ENCODE data around the gene UBN2. TPM values are rescaled to one million over a fixed set of nuclear protein-coding genes. Genes with fewer than 3 reads are reported as not detected.

UBN2 gene
- total RNA-seq, 2 experiments from 2014 or later, result 7.2 to 19.9 TPM

GRCh38 chr7:139246905-139247304 is 15.9 kb downstream of the UBN2 start:
- Histone ChIP-seq H3K79me2 (ENCODE audit: insufficient read depth, low read depth, low read length) (no peaks in the 10 kb centered on the region), H3K27ac (ENCODE audit: low read depth, low read length, poor library complexity, severe bottlenecking) (no peak overlapping the region), H3K9me3 (ENCODE audit: low read length) (no peaks in the 10 kb centered on the region), H3K36me3 (ENCODE audit: insufficient read depth, low read length) (peaks cover 85% of the 10 kb centered on the region), H3K4me2 (ENCODE audit: low read length) (no peak overlapping the region), H3K4me3 (ENCODE audit: low read depth, low read length, poor library complexity, severe bottlenecking) (no peak overlapping the region), H4K20me1 (ENCODE audit: insufficient read depth, low read length) (no peaks in the 10 kb centered on the region; the same call in 1 of the 2 replicates), H3K9me2 (ENCODE audit: insufficient read depth, low read length) (no peaks in the 10 kb centered on the region), H3K4me1 (ENCODE audit: insufficient read depth, low read length, poor library complexity, severe bottlenecking) (no peaks in the 10 kb centered on the region), H2AFZ (ENCODE audit: low read length) (no peak overlapping the region)
- intact Hi-C loops (cut with micrococcal nuclease; ENCODE audit: unreplicated experiment), result no loop called here
- ChIA-PET POLR2A (interaction anchor here (1.0 kb wide), 1 partner anchor 33 kb away, joined by 3 read pairs; no protein-coding TSS in a partner anchor), CTCF (ENCODE audit: unreplicated experiment) (no interaction called here)
- TF ChIP-seq CTCF (conservative IDR thresholded peaks at IDR 0.05; ENCODE audit: low read length), result no peak
- TF ChIP-seq EZH2phosphoT487 (IDR thresholded peaks at IDR 0.05; ENCODE audit: borderline replicate concordance, low read depth, low read length), result no peak
- BruUV-seq (replicated peaks), result no TSS peak
- no peak for DNase-seq (ENCODE audit: low spot score)

GRCh38 chr7:139249179-139249810 is 18.3 kb downstream of the UBN2 start:
- H3K27ac ChIP-seq (ENCODE audit: low read depth, low read length, poor library complexity, severe bottlenecking), result no peak overlapping the region
- H3K4me2 ChIP-seq (ENCODE audit: low read length), result no peak overlapping the region
- no peaks in the 10 kb centered on the region for H3K79me2 ChIP-seq (ENCODE audit: insufficient read depth, low read depth, low read length)
- H3K4me1 ChIP-seq (ENCODE audit: insufficient read depth, low read length, poor library complexity, severe bottlenecking), result no peaks in the 10 kb centered on the region
- H2AFZ ChIP-seq (ENCODE audit: low read length), result no peak overlapping the region
- intact Hi-C loops (cut with micrococcal nuclease; ENCODE audit: unreplicated experiment), result no loop called here
- H3K9me3 ChIP-seq (ENCODE audit: low read length), result no peaks in the 10 kb centered on the region
- ChIA-PET CTCF (ENCODE audit: unreplicated experiment) (no interaction called here), POLR2A (no interaction called here)
- no peaks in the 10 kb centered on the region for H3K9me2 ChIP-seq (ENCODE audit: insufficient read depth, low read length)
- H4K20me1 ChIP-seq (ENCODE audit: insufficient read depth, low read length), result no peaks in the 10 kb centered on the region; the same call in 1 of the 2 replicates
- H3K4me3 ChIP-seq (ENCODE audit: low read depth, low read length, poor library complexity, severe bottlenecking), result no peak overlapping the region
- no peak for DNase-seq (ENCODE audit: low spot score)
- peaks cover 87% of the 10 kb centered on the region for H3K36me3 ChIP-seq (ENCODE audit: insufficient read depth, low read length)
- TF ChIP-seq CTCF (conservative IDR thresholded peaks at IDR 0.05; ENCODE audit: low read length) (no peak), EZH2phosphoT487 (IDR thresholded peaks at IDR 0.05; ENCODE audit: borderline replicate concordance, low read depth, low read length) (no peak)
- no TSS peak for BruUV-seq (replicated peaks)

GRCh38 chr7:139252451-139252850 is 21.4 kb downstream of the UBN2 start:
- no peaks in the 10 kb centered on the region for H3K9me2 ChIP-seq (ENCODE audit: insufficient read depth, low read length)
- TF ChIP-seq EZH2phosphoT487 (IDR thresholded peaks at IDR 0.05; ENCODE audit: borderline replicate concordance, low read depth, low read length) (no peak), CTCF (conservative IDR thresholded peaks at IDR 0.05; ENCODE audit: low read length) (no peak)
- H2AFZ ChIP-seq (ENCODE audit: low read length), result no peak overlapping the region
- no peaks in the 10 kb centered on the region for H3K4me1 ChIP-seq (ENCODE audit: insufficient read depth, low read length, poor library complexity, severe bottlenecking)
- ChIA-PET CTCF (ENCODE audit: unreplicated experiment) (no interaction called here), POLR2A (no interaction called here)
- H3K36me3 ChIP-seq (ENCODE audit: insufficient read depth, low read length), result peaks cover 67% of the 10 kb centered on the region
- no peak for DNase-seq (ENCODE audit: low spot score)
- no peaks in the 10 kb centered on the region; the same call in 1 of the 2 replicates for H4K20me1 ChIP-seq (ENCODE audit: insufficient read depth, low read length)
- no peak overlapping the region for H3K27ac ChIP-seq (ENCODE audit: low read depth, low read length, poor library complexity, severe bottlenecking)
- intact Hi-C loops (cut with micrococcal nuclease; ENCODE audit: unreplicated experiment), result no loop called here
- no peak overlapping the region for H3K4me3 ChIP-seq (ENCODE audit: low read depth, low read length, poor library complexity, severe bottlenecking)
- BruUV-seq (replicated peaks), result no TSS peak
- no peaks in the 10 kb centered on the region for H3K9me3 ChIP-seq (ENCODE audit: low read length)
- no peak overlapping the region for H3K4me2 ChIP-seq (ENCODE audit: low read length)
- no peaks in the 10 kb centered on the region for H3K79me2 ChIP-seq (ENCODE audit: insufficient read depth, low read depth, low read length)
